GM12878 (cell line): ENCODE measurements around the gene ADAMTSL3. TPM values are rescaled to one million over a fixed set of nuclear protein-coding genes. Genes with fewer than 3 reads are reported as not detected.

Experiments
- ATAC-seq: fragments of 200-7000 bp; cut with Tn5 transposase; 3 replicates; pipeline ENCODE4 v1.9.1; 2020; ENCODE audit warnings: mild to moderate bottlenecking, moderate library complexity
- BruUV-seq: library from RNA; stranded (reverse); fragments of 400-500 nt; replicated peaks from 2 replicates; lab custom pipeline; 2021; lab: Mats Ljungman, UMichigan
- CTCF ChIA-PET: fragments of 300-600 bp; sonication (Branson Sonifier 250); formaldehyde crosslinking; extraction: SDS; loops from one replicate; lab custom pipeline; 2021; ENCODE audit warnings: inconsistent platforms; lab: Yijun Ruan, JAX
- POLR2A ChIA-PET: fragments of 350-600 bp; formaldehyde crosslinking; extraction: SDS; loops from one replicate; lab custom pipeline; 2021; ENCODE audit warnings: inconsistent platforms; lab: Charles Lee
- RAD21 ChIA-PET: fragments of 300-600 bp; sonication (Branson Sonifier 250); formaldehyde crosslinking; loops from one replicate; lab custom pipeline; 2023; ENCODE audit warnings: antibody characterized with exemption; ENCODE audit not compliant: unreplicated experiment; lab: Charles Lee
- SMC1A ChIA-PET: fragments of 300-600 bp; sonication (Branson Sonifier 250); formaldehyde crosslinking; loops from one replicate; lab custom pipeline; 2023; ENCODE audit not compliant: unreplicated experiment, uncharacterized antibody; lab: Charles Lee
- DNase-seq: peaks from one replicate; pipeline ENCODE4 v3.0.0-alpha.2; 2011; ENCODE audit warnings: low read depth, low spot score
- FAIRE-seq: peaks from 3 replicates; lab custom pipeline; 2011; peaks lifted over from hg19 to GRCh38; lab: Jason Lieb, UNC
- H2AFZ ChIP-seq: 2 replicates; pipeline ENCODE4 v1.6.0; 2011; ENCODE audit warnings: low read depth, low read length, control low read depth; ENCODE audit not compliant: control insufficient read depth
- H3K27ac ChIP-seq: 2 replicates; pipeline ENCODE4 v1.5.1; 2011; ENCODE audit warnings: control low read depth; ENCODE audit not compliant: control insufficient read depth, insufficient read depth
- H3K27me3 ChIP-seq, 2 experiments: replicated peaks in 1 of 2; 2 replicates each; pipeline versions ENCODE4 v1.6.0 to v1.6.1; 2011; ENCODE audit warnings: low read length in 1 of 2; ENCODE audit not compliant: control insufficient read depth in 2 of 2, insufficient read depth in 2 of 2
- H3K36me3 ChIP-seq, 2 experiments: 2 replicates each; pipeline ENCODE4 v1.5.1; 2011; ENCODE audit warnings: low read length in 1 of 2; ENCODE audit not compliant: control insufficient read depth in 2 of 2, insufficient read depth in 2 of 2
- H3K4me1 ChIP-seq: 2 replicates; pipeline ENCODE4 v1.6.1; 2011; ENCODE audit warnings: mild to moderate bottlenecking, low read length, moderate library complexity, mixed read lengths; ENCODE audit not compliant: control insufficient read depth, insufficient read depth
- H3K4me2 ChIP-seq: 2 replicates; pipeline ENCODE4 v1.6.0; 2011; ENCODE audit warnings: control low read depth; ENCODE audit not compliant: control insufficient read depth, insufficient read depth
- H3K4me3 ChIP-seq: fragments of 200-600 bp; sonication (generic); 2 replicates; pipeline ENCODE4 v1.5.1; 2016
- H3K79me2 ChIP-seq: 2 replicates; pipeline ENCODE4 v1.6.0; 2011; ENCODE audit warnings: low read length; ENCODE audit not compliant: control insufficient read depth, insufficient read depth
- H3K9ac ChIP-seq: 2 replicates; pipeline ENCODE4 v1.8.0; 2011; ENCODE audit warnings: low read length, control low read depth, mixed read lengths; ENCODE audit not compliant: control insufficient read depth, insufficient read depth
- H3K9me3 ChIP-seq: replicated peaks from 3 replicates; pipeline ENCODE4 v1.5.1; 2011; ENCODE audit warnings: mild to moderate bottlenecking, low read length; ENCODE audit not compliant: control insufficient read depth, insufficient read depth
- H4K20me1 ChIP-seq: 2 replicates; pipeline ENCODE4 v1.6.0; 2011; ENCODE audit not compliant: control insufficient read depth, insufficient read depth
- CHD4 ChIP-seq: fragments of 200-600 bp; sonication (generic); IDR thresholded peaks from 2 replicates; pipeline ENCODE4 v1.6.1; 2016; ENCODE audit warnings: mild to moderate bottlenecking
- DPF2 ChIP-seq: fragments of 450-650 bp; IDR thresholded peaks from 2 replicates; pipeline ENCODE4 v1.6.1; 2017; ENCODE audit warnings: mild to moderate bottlenecking
- IRF5 ChIP-seq: fragments of 450-650 bp; IDR thresholded peaks from 2 replicates; pipeline ENCODE4 v1.6.1; 2017; ENCODE audit warnings: borderline replicate concordance
- RB1 ChIP-seq: fragments of 450-650 bp; formaldehyde crosslinking; IDR thresholded peaks from 2 replicates; pipeline ENCODE4 v1.6.1; 2017; ENCODE audit warnings: mild to moderate bottlenecking, borderline replicate concordance
- RCOR1 ChIP-seq: conservative IDR thresholded peaks from 2 replicates; pipeline ENCODE4 v1.6.1; 2012; ENCODE audit warnings: low read depth, low read length, improper control_type of control experiment
- SP1 ChIP-seq: IDR thresholded peaks from one replicate; pipeline ENCODE4 v1.6.1; 2011; ENCODE audit warnings: low read depth, low read length
- TCF3 ChIP-seq: IDR thresholded peaks from 2 replicates; pipeline ENCODE4 v1.6.1; 2012; ENCODE audit warnings: low read depth, mild to moderate bottlenecking, low read length, borderline replicate concordance; ENCODE audit not compliant: insufficient read depth
- ZBTB11 ChIP-seq: fragments of 450-650 bp; formaldehyde crosslinking; IDR thresholded peaks from 2 replicates; pipeline ENCODE4 v1.5.0; 2022; ENCODE audit warnings: mild to moderate bottlenecking, missing genetic modification characterization
- ZBTB40 ChIP-seq: fragments of 450-650 bp; IDR thresholded peaks from 2 replicates; pipeline ENCODE4 v1.6.1; 2016; ENCODE audit warnings: mild to moderate bottlenecking, moderate library complexity, borderline replicate concordance
- ZNF24 ChIP-seq: fragments of 450-650 bp; IDR thresholded peaks from 2 replicates; pipeline ENCODE4 v1.6.1; 2017; ENCODE audit warnings: antibody characterized with exemption, mild to moderate bottlenecking
- ZNF687 ChIP-seq: fragments of 450-650 bp; IDR thresholded peaks from 2 replicates; pipeline ENCODE4 v1.6.1; 2017; ENCODE audit warnings: mild to moderate bottlenecking, moderate library complexity
- in situ Hi-C: fragments of 300-500 bp; cut with MboI; formaldehyde crosslinking; loops from 9 replicates; pipeline ENCODE4 v1.14.3; 2018; ENCODE audit warnings: mixed read lengths
- intact Hi-C: fragments of 100-400 bp; cut with micrococcal nuclease; formaldehyde crosslinking; loops from one replicate; pipeline ENCODE4 v1.14.2; 2022; ENCODE audit not compliant: unreplicated experiment
- polyA plus RNA-seq, 11 experiments: library from polyadenylated mRNA; depleted of rRNA in 4 of 11; unstranded in 6 of 11; stranded (reverse) in 5 of 11; fragments of >200 nt; fragmentation: Nextera tagmentation in 4 of 11; fragmentation: Illumina TruSeq in 1 of 11; extraction: Ambion mirVana in 4 of 11; extraction: Trizol in 1 of 11; gene quantifications; 1 replicate in 1 of 11; 2 replicates in 10 of 11; pipeline versions ENCODE4 v1.2.1 to v1.2.3, GENCODE V29; 2011 to 2016; ENCODE audit warnings: inconsistent platforms in 2 of 11, missing spikeins in 2 of 11, low read depth in 1 of 11
- total RNA-seq, 4 experiments: library from RNA; depleted of rRNA in 3 of 4; stranded (reverse); fragments of >200 nt in 3 of 4; fragmentation: Illumina TruSeq in 1 of 4; extraction: Trizol in 1 of 4; gene quantifications; 2 replicates each; pipeline versions ENCODE4 v1.2.1 to v1.2.3, GENCODE V29; 2013 to 2021

Gene ADAMTSL3
- total and polyA plus RNA-seq, 10 of the 15 experiments (the other 5 are each of a cell fraction or from before 2014, with no cell fraction given): 0.01 to 0.28 (median 0.13) TPM

GRCh38 chr15:84001655-84002054 lies 347.7 kb downstream of the ADAMTSL3 start:
- H3K36me3 ChIP-seq: no peaks in the 10 kb centered on the region
- in situ Hi-C loops: no loop called here
- ChIA-PET CTCF (interaction anchor here (1.4 kb wide), 1 partner anchor 9 kb away, joined by 3 read pairs; no protein-coding TSS in a partner anchor), SMC1A (interaction anchor here (0.7 to 2.9 kb wide), 5 partner anchors 8 to 25 kb away, joined by 3 to 7 read pairs (median 3); no protein-coding TSS in a partner anchor), RAD21 (no interaction called here), POLR2A (no interaction called here)
- no peaks in the 10 kb centered on the region for H3K79me2 ChIP-seq
- no peaks in the 10 kb centered on the region for H3K4me1 ChIP-seq
- no peak overlapping the region for H2AFZ ChIP-seq
- ATAC-seq (no peak), DNase-seq (no peak), FAIRE-seq (no peak)
- no peak overlapping the region for H3K27ac ChIP-seq
- no peak overlapping the region for H3K4me2 ChIP-seq
- H4K20me1 ChIP-seq: no peaks in the 10 kb centered on the region
- no TSS peak for BruUV-seq
- no peaks in the 10 kb centered on the region for H3K9me3 ChIP-seq
- no peaks in the 10 kb centered on the region for H3K27me3 ChIP-seq
- H3K4me3 ChIP-seq: no peak overlapping the region
- no peak overlapping the region for H3K9ac ChIP-seq
- intact Hi-C loops: no loop called here
- TF ChIP-seq DPF2: no peak
- TF ChIP-seq RB1: no peak
- TF ChIP-seq TCF3: no peak
- no peak for TF ChIP-seq ZBTB11
- no peak for TF ChIP-seq ZBTB40
- TF ChIP-seq ZNF24: no peak
- no peak for TF ChIP-seq SP1
- TF ChIP-seq IRF5: no peak
- no peak for TF ChIP-seq CHD4
- no peak for TF ChIP-seq RCOR1
- no peak for TF ChIP-seq ZNF687
